Cardiac fibroblast (primary cell): ENCODE results near the gene XRCC5.

Experiments used
- DNase-seq, 2 donors: peaks; one replicate each; pipeline versions ENCODE4 v3.0.0 to v3.0.0-alpha.2; 2010; ENCODE audit warnings: low read depth in 2 of 2
- H3K4me3 ChIP-seq, 2 donors: replicated peaks in 1 of 2; 1 replicate in 1 of 2; 2 replicates in 1 of 2; pipeline ENCODE4 v1.5.1; 2011; ENCODE audit warnings: low read depth in 2 of 2, low read length in 2 of 2, mild to moderate bottlenecking in 2 of 2, moderate library complexity in 1 of 2
- CTCF ChIP-seq: IDR thresholded peaks from one replicate; pipeline ENCODE4 v1.5.1; 2011; ENCODE audit warnings: low read depth, mild to moderate bottlenecking, low read length, inconsistent platforms

Gene XRCC5

GRCh38 chr2:216108967-216109921 is at the start of gene XRCC5:
Gene XRCC5 (plus strand): TSS chr2:216109348. CDS start chr2:216109437, 89 bp downstream.
- TF ChIP-seq CTCF = no peak
- peak within 1 kb of the TSS; percentile 90 to 91 for H3K4me3 ChIP-seq
- DNase-seq = peak; percentile 97 to 98

GRCh38 chr2:216064014-216064630 is 45.0 kb upstream of the XRCC5 start:
- no peak overlapping the region for H3K4me3 ChIP-seq
- TF ChIP-seq CTCF = no peak
- DNase-seq = peak in 1 of 2 donors; percentile 9

- H3K4me3 ChIP-seq = no peak overlapping the region
- DNase-seq = no peak
- no peak for TF ChIP-seq CTCF
Observed at GRCh38 chr2:216064665-216065064, 44.5 kb upstream of the XRCC5 start.

- H3K4me3 ChIP-seq = no peak overlapping the region
- peak; percentile 63 to 78 for DNase-seq
- no peak for TF ChIP-seq CTCF
Observed at GRCh38 chr2:216066230-216066629, 42.9 kb upstream of the XRCC5 start.

GRCh38 chr2:216069028-216069427 is 40.1 kb upstream of the XRCC5 start:
- no peak for TF ChIP-seq CTCF
- H3K4me3 ChIP-seq = no peak overlapping the region
- no peak for DNase-seq

- no peak overlapping the region for H3K4me3 ChIP-seq
Observed at GRCh38 chr2:216070195-216070594, 39.0 kb upstream of the XRCC5 start.

More at GRCh38 chr2:216070195-216070594, 39.0 kb upstream of the XRCC5 start:
- DNase-seq = no peak
- no peak for TF ChIP-seq CTCF
